Panc1 (cell line): ENCODE measurements around the gene SVOP. TPM values are rescaled to one million over a fixed set of nuclear protein-coding genes. Genes with fewer than 3 reads are reported as not detected.
"Not testable (repeated sequence)": the region's sequence is repeated elsewhere in the genome, so short reads cannot be mapped to it uniquely, and the experiment has no call there.

Experiments used
- ATAC-seq: fragments of 200-7000 bp; cut with Tn5 transposase; 2 replicates; pipeline ENCODE4 v1.9.1; 2020; ENCODE audit warnings: mild to moderate bottlenecking, moderate library complexity
- BruUV-seq: library from RNA; stranded (reverse); fragments of 400-500 nt; replicated peaks from 2 replicates; lab custom pipeline; 2021; lab: Mats Ljungman, UMichigan
- CTCF ChIA-PET: fragments of 300-600 bp; sonication (Branson Sonifier 250); formaldehyde crosslinking; loops from one replicate; lab custom pipeline; 2022; ENCODE audit warnings: antibody characterized with exemption; lab: Charles Lee
- POLR2A ChIA-PET: fragments of 300-600 bp; sonication (Branson Sonifier 250); formaldehyde crosslinking; loops from one replicate; lab custom pipeline; 2022; ENCODE audit warnings: antibody characterized with exemption; lab: Charles Lee
- DNase-seq: peaks from one replicate; pipeline ENCODE4 v3.0.0-alpha.2; 2010; ENCODE audit warnings: low read depth, low spot score
- H3K27ac ChIP-seq: 2 replicates; pipeline ENCODE4 v1.5.1; 2011; ENCODE audit warnings: mild to moderate bottlenecking, low read length, inconsistent platforms
- H3K27me3 ChIP-seq: fragments of 200-500 bp; sonication (Bioruptor generic); 2 replicates; pipeline ENCODE4 v1.6.0; 2014; ENCODE audit warnings: low read length, inconsistent platforms; ENCODE audit not compliant: control insufficient read depth, insufficient read depth
- H3K36me3 ChIP-seq: fragments of 200-500 bp; sonication (Bioruptor generic); 2 replicates; pipeline ENCODE4 v1.5.1; 2014; ENCODE audit warnings: inconsistent platforms, mild to moderate bottlenecking, low read length, moderate library complexity; ENCODE audit not compliant: control insufficient read depth, insufficient read depth
- H3K4me1 ChIP-seq: 2 replicates; pipeline ENCODE4 v1.5.1; 2011; ENCODE audit warnings: inconsistent platforms, mild to moderate bottlenecking, low read length, moderate library complexity; ENCODE audit not compliant: control insufficient read depth, insufficient read depth
- H3K4me3 ChIP-seq, 2 experiments: 2 replicates each; pipeline ENCODE4 v1.5.1; 2011 to 2012; ENCODE audit warnings: low read depth in 2 of 2, low read length in 2 of 2, mild to moderate bottlenecking in 2 of 2, inconsistent platforms in 1 of 2, moderate library complexity in 1 of 2
- H3K9me3 ChIP-seq: fragments of 200-500 bp; sonication (Bioruptor generic); 2 replicates; pipeline ENCODE4 v1.5.1; 2014; ENCODE audit warnings: low read depth, mild to moderate bottlenecking, inconsistent platforms, low read length, moderate library complexity; ENCODE audit not compliant: control insufficient read depth, insufficient read depth
- POLR2AphosphoS5 ChIP-seq: IDR thresholded peaks from 2 replicates; pipeline ENCODE4 v1.6.1; 2012; ENCODE audit warnings: mild to moderate bottlenecking, low read depth, low read length, moderate library complexity
- SIN3A ChIP-seq: IDR thresholded peaks from 2 replicates; pipeline ENCODE4 v1.6.1; 2012; ENCODE audit warnings: low read depth, mild to moderate bottlenecking, low read length, moderate library complexity, borderline replicate concordance; ENCODE audit not compliant: insufficient read depth
- TCF7L2 ChIP-seq: IDR thresholded peaks from 2 replicates; pipeline ENCODE4 v1.6.1; 2011; ENCODE audit warnings: mild to moderate bottlenecking, low read depth, low read length, inconsistent platforms
- in situ Hi-C: cut with HindIII; loops from 2 replicates; pipeline ENCODE4 v1.10.0; 2016; ENCODE audit warnings: low sequenced_read_pairs, low pct_unique_long_range_greater_than_20kb
- intact Hi-C: fragments of 100-400 bp; cut with micrococcal nuclease; formaldehyde crosslinking; loops from one replicate; pipeline ENCODE4 v1.10.0; 2022; ENCODE audit not compliant: unreplicated experiment
- total RNA-seq: library from RNA; stranded (reverse); gene quantifications from one replicate; pipeline ENCODE4 v1.2.1, GENCODE V29; 2021; ENCODE audit not compliant: unreplicated experiment
- TF ChIP-seq, protein P1 (sequence below), 2 experiments: IDR thresholded peaks; 2 replicates each; pipeline ENCODE4 v1.6.1; 2011 to 2012; ENCODE audit warnings: low read depth in 2 of 2, control low read depth in 1 of 2, low read length in 1 of 2, mild to moderate bottlenecking in 1 of 2, moderate library complexity in 1 of 2; ENCODE audit not compliant: insufficient read depth in 1 of 2
- TF ChIP-seq, protein P2 (sequence below): fragments of 450-650 bp; IDR thresholded peaks from 2 replicates; pipeline ENCODE4 v1.5.1; 2017; ENCODE audit warnings: mild to moderate bottlenecking

The SVOP gene
- total RNA-seq, 1 experiment from 2014 or later, result not detected

DNA sequence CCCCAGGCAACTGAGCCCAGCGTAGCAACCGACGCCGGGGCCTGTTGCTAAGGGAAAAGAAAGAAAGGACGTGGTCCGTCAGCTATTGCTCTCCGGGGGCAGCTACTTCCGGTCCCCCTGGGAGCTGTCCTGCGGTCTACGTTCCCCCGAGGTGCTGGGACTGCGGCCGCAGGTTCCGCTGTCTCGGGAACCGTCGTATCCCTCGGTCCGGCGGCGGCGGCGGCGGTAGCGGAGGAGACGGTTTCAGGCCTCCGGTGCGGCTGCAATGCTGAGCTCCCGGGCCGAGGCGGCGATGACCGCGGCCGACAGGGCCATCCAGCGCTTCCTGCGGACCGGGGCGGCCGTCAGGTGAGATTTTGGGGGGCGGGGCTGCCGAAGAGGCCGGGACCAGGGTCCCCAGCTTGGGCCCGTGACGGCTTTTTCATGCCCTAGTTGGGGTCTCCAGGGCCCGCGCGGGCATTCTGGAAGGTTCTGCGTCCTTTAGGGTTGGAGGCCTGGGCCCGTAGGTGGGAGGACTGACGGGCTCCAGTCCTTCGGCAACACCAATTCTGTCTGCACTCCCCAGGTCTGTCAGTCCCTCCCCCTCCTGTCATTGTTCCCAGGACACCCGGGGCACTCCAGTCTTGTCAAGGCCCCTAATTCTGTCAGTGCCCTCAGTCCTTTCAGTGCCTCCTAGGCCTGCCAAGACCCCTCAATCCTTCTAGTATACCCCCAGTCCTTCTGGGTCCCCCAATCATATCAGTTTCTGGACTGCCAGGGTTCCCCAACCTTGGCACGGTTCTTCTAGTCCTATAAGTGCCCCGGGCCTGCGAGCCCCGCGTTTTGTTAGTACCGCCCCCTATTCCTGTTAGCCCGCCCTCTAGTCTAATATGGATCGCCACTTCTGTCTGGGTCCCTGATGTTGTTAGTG lies 31.8 kb upstream of the SVOP start, which contains the start of gene USP30:
Gene USP30 (plus strand): TSS at position 163 of the 910 bp plus-strand sequence. CDS start 103 bp downstream, at position 266.
- Histone ChIP-seq H3K36me3 (no peaks in the 10 kb centered on the region), H3K9me3 (no peaks in the 10 kb centered on the region), H3K27me3 (no peaks in the 10 kb centered on the region), H3K27ac (peak within 1 kb of the TSS; percentile 85), H3K4me1 (peaks cover 8% of the 10 kb centered on the region; the same call in 1 of the 2 replicates), H3K4me3 (peak within 1 kb of the TSS; percentile 79 to 93)
- ATAC-seq (peak; percentile 95), DNase-seq (no peak)
- POLR2A ChIA-PET, result no interaction called here
- in situ Hi-C loops (no loop called here), intact Hi-C loops (no loop called here)
- TF ChIP-seq TCF7L2, result peak; percentile 37; the same call in 1 of the 2 replicates
- TF ChIP-seq, protein P1, sequence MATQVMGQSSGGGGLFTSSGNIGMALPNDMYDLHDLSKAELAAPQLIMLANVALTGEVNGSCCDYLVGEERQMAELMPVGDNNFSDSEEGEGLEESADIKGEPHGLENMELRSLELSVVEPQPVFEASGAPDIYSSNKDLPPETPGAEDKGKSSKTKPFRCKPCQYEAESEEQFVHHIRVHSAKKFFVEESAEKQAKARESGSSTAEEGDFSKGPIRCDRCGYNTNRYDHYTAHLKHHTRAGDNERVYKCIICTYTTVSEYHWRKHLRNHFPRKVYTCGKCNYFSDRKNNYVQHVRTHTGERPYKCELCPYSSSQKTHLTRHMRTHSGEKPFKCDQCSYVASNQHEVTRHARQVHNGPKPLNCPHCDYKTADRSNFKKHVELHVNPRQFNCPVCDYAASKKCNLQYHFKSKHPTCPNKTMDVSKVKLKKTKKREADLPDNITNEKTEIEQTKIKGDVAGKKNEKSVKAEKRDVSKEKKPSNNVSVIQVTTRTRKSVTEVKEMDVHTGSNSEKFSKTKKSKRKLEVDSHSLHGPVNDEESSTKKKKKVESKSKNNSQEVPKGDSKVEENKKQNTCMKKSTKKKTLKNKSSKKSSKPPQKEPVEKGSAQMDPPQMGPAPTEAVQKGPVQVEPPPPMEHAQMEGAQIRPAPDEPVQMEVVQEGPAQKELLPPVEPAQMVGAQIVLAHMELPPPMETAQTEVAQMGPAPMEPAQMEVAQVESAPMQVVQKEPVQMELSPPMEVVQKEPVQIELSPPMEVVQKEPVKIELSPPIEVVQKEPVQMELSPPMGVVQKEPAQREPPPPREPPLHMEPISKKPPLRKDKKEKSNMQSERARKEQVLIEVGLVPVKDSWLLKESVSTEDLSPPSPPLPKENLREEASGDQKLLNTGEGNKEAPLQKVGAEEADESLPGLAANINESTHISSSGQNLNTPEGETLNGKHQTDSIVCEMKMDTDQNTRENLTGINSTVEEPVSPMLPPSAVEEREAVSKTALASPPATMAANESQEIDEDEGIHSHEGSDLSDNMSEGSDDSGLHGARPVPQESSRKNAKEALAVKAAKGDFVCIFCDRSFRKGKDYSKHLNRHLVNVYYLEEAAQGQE (IDR thresholded peaks at IDR 0.05; ENCODE audit: insufficient read depth in 1 of 2, low read depth in 2 of 2, low read length in 1 of 2), result peak in 1 of 2 experiments; percentile 60; a peak in 2 of 4 replicates
- peak; percentile 66; the same call in 1 of the 2 replicates for TF ChIP-seq POLR2AphosphoS5
- peak; percentile 98; the same call in 1 of the 2 replicates for TF ChIP-seq SIN3A
- TF ChIP-seq, protein P2, sequence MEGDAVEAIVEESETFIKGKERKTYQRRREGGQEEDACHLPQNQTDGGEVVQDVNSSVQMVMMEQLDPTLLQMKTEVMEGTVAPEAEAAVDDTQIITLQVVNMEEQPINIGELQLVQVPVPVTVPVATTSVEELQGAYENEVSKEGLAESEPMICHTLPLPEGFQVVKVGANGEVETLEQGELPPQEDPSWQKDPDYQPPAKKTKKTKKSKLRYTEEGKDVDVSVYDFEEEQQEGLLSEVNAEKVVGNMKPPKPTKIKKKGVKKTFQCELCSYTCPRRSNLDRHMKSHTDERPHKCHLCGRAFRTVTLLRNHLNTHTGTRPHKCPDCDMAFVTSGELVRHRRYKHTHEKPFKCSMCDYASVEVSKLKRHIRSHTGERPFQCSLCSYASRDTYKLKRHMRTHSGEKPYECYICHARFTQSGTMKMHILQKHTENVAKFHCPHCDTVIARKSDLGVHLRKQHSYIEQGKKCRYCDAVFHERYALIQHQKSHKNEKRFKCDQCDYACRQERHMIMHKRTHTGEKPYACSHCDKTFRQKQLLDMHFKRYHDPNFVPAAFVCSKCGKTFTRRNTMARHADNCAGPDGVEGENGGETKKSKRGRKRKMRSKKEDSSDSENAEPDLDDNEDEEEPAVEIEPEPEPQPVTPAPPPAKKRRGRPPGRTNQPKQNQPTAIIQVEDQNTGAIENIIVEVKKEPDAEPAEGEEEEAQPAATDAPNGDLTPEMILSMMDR, result no peak
- CTCF ChIA-PET, result no interaction called here
- BruUV-seq, result no TSS peak

DNA sequence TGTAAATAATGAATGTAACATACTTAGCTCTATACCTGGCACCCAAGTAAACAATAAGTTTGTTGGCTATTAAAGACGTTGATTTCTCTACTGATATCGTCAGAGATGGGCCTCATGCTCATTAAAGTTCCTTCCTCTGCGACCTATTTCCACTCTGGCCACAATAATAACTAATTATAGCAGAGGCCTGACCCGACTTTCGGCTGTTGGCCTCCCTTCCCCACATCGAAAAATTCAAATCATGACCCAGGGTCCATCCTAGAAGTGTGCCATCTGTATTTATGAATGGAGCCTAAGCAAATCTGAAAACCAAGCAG lies 31.2 kb upstream of the SVOP start:
- CTCF ChIA-PET, result no interaction called here
- no peak for TF ChIP-seq POLR2AphosphoS5
- TF ChIP-seq SIN3A, result no peak
- TF ChIP-seq, protein P1 (IDR thresholded peaks at IDR 0.05; ENCODE audit: insufficient read depth in 1 of 2, low read depth in 2 of 2, low read length in 1 of 2), result no peak
- TF ChIP-seq TCF7L2, result no peak
- TF ChIP-seq, protein P2, result no peak
- no peak; the same call in 1 of the 2 replicates for ATAC-seq
- no peaks in the 10 kb centered on the region for H3K27me3 ChIP-seq
- no peaks in the 10 kb centered on the region for H3K36me3 ChIP-seq
- BruUV-seq, result no TSS peak
- intact Hi-C loops (no loop called here), in situ Hi-C loops (no loop called here)
- POLR2A ChIA-PET, result no interaction called here
- H3K4me1 ChIP-seq, result peaks cover 8% of the 10 kb centered on the region; the same call in 1 of the 2 replicates
- peak overlapping the region; percentile 85 for H3K27ac ChIP-seq
- peak overlapping the region; percentile 79 to 93 for H3K4me3 ChIP-seq
- no peak for DNase-seq
- H3K9me3 ChIP-seq, result no peaks in the 10 kb centered on the region

DNA sequence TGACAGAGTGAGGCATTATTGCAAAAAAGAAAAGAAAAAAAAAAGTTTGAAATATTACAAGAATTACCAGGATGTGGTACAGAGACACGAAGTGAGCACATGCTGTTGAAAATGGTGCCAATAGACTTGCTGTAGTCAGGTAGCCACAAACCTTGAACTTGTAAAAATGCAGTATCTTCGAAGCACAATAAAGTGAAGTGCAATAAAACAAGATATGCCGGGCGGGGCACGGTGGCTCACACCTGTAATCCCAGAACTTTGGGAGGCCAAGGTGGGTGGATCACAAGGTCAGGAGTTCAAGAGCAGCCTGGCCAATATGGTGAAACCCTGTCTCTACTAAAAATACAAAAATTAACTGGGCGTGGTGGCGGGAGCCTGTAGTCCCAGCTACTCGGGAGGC lies 28.9 kb upstream of the SVOP start:
- H3K27ac ChIP-seq, BruUV-seq, in situ Hi-C loops, H3K4me3 ChIP-seq, POLR2A ChIA-PET, H3K27me3 ChIP-seq, CTCF ChIA-PET, H3K9me3 ChIP-seq, H3K36me3 ChIP-seq, ATAC-seq, H3K4me1 ChIP-seq, intact Hi-C loops, DNase-seq: not testable (repeated sequence)
